Measurements from ENCODE around the gene PLA2G2A. TPM values are rescaled to one million over a fixed set of nuclear protein-coding genes. Genes with fewer than 3 reads are reported as not detected.

Gene PLA2G2A
- total RNA-seq, 1 donor from 2014 or later: not detected

DNA sequence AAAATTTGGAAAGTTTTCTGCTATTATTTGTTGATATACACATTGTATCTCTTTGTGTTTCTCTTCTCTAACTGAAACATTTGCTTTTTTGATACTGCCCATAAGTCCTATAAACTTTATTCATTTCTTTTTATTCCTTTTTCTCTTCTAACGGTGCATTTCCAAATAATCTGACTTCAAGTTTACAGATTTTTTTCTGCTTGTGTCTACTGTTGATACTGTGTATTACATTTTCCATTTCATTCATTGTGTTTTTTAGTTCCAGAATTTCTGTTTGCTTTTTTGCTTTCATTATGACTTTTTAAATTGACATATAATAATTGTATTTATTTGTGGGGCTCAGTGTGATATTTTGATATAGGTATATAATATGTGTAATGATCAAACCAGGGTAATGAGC lies 38.3 kb upstream of the PLA2G2A start:
- no peak overlapping the region for H3K27ac ChIP-seq (ENCODE audit: low read depth, low read length)
- H3K4me3 Mint-ChIP-seq (ENCODE audit: unreplicated experiment): no peak overlapping the region
- H3K36me3 ChIP-seq (ENCODE audit: insufficient read depth, low read length): no peaks in the 10 kb centered on the region
- H3K79me2 ChIP-seq (ENCODE audit: insufficient read depth, low read length): no peaks in the 10 kb centered on the region
- H3K4me2 ChIP-seq (ENCODE audit: low read length): no peak overlapping the region
- H3K4me1 ChIP-seq (ENCODE audit: insufficient read depth, low read length): no peaks in the 10 kb centered on the region
- peaks cover 6% of the 10 kb centered on the region for H3K9me3 ChIP-seq (ENCODE audit: insufficient read depth, low read depth, low read length)
- H3K9me3 Mint-ChIP-seq (ENCODE audit: unreplicated experiment): peaks cover 3% of the 10 kb centered on the region
- H3K4me3 ChIP-seq (ENCODE audit: insufficient read depth, low read depth, low read length): no peak overlapping the region
- H3K27ac Mint-ChIP-seq (ENCODE audit: unreplicated experiment): no peak overlapping the region
- H2AFZ ChIP-seq (ENCODE audit: low read depth, low read length): no peak overlapping the region
- DNase-seq (ENCODE audit: low read depth) (no peak), FAIRE-seq (no peak)
- no peak overlapping the region for H3K9ac ChIP-seq (ENCODE audit: low read length)
- H3K27me3 Mint-ChIP-seq (ENCODE audit: low read depth, unreplicated experiment): no peaks in the 10 kb centered on the region
- H3K27me3 ChIP-seq (ENCODE audit: insufficient read depth, low read length): peaks cover 2% of the 10 kb centered on the region
- no peaks in the 10 kb centered on the region for H3K4me1 Mint-ChIP-seq (ENCODE audit: low read depth, unreplicated experiment)
- no peaks in the 10 kb centered on the region for H4K20me1 ChIP-seq (ENCODE audit: insufficient read depth, low read length)
- H3K36me3 Mint-ChIP-seq (ENCODE audit: low read depth, unreplicated experiment): no peaks in the 10 kb centered on the region
- TF ChIP-seq, protein P1, sequence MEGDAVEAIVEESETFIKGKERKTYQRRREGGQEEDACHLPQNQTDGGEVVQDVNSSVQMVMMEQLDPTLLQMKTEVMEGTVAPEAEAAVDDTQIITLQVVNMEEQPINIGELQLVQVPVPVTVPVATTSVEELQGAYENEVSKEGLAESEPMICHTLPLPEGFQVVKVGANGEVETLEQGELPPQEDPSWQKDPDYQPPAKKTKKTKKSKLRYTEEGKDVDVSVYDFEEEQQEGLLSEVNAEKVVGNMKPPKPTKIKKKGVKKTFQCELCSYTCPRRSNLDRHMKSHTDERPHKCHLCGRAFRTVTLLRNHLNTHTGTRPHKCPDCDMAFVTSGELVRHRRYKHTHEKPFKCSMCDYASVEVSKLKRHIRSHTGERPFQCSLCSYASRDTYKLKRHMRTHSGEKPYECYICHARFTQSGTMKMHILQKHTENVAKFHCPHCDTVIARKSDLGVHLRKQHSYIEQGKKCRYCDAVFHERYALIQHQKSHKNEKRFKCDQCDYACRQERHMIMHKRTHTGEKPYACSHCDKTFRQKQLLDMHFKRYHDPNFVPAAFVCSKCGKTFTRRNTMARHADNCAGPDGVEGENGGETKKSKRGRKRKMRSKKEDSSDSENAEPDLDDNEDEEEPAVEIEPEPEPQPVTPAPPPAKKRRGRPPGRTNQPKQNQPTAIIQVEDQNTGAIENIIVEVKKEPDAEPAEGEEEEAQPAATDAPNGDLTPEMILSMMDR (IDR thresholded peaks at IDR 0.05; ENCODE audit: insufficient read depth, low read depth, low read length): no peak
- TF ChIP-seq EZH2 (IDR thresholded peaks at IDR 0.05; ENCODE audit: insufficient read depth, low read length): no peak

DNA sequence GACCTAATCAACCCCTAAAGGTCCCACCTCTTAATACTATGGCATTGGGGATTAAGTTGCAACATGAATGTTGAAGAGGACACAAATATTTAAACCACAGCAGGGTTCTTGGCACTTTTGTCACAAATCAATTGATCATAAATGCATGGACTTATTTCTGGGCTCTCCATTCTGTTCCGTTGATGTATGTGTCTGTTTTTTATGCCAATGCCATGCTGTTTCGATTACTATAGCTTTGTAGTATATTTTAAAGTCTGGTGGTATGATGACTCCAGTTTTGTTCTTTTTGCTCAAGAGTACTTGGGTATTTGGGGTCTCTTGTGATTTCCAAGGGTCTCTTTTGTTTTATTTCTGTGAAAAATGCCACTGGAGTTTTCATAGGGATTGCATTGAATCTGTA lies 34.7 kb upstream of the PLA2G2A start:
- Mint-ChIP-seq H3K27me3 (ENCODE audit: low read depth, unreplicated experiment) (peaks cover 5% of the 10 kb centered on the region), H3K36me3 (ENCODE audit: low read depth, unreplicated experiment) (no peaks in the 10 kb centered on the region), H3K9me3 (ENCODE audit: unreplicated experiment) (peaks cover 5% of the 10 kb centered on the region), H3K4me1 (ENCODE audit: low read depth, unreplicated experiment) (no peaks in the 10 kb centered on the region), H3K4me3 (ENCODE audit: unreplicated experiment) (no peak overlapping the region), H3K27ac (ENCODE audit: unreplicated experiment) (no peak overlapping the region)
- Histone ChIP-seq H3K27me3 (ENCODE audit: insufficient read depth, low read length) (peaks cover 4% of the 10 kb centered on the region), H3K9ac (ENCODE audit: low read length) (no peak overlapping the region), H3K36me3 (ENCODE audit: insufficient read depth, low read length) (no peaks in the 10 kb centered on the region), H3K79me2 (ENCODE audit: insufficient read depth, low read length) (no peaks in the 10 kb centered on the region), H3K4me2 (ENCODE audit: low read length) (no peak overlapping the region), H4K20me1 (ENCODE audit: insufficient read depth, low read length) (no peaks in the 10 kb centered on the region), H3K27ac (ENCODE audit: low read depth, low read length) (no peak overlapping the region), H3K9me3 (ENCODE audit: insufficient read depth, low read depth, low read length) (peaks cover 6% of the 10 kb centered on the region), H3K4me1 (ENCODE audit: insufficient read depth, low read length) (no peaks in the 10 kb centered on the region), H2AFZ (ENCODE audit: low read depth, low read length) (no peak overlapping the region), H3K4me3 (ENCODE audit: insufficient read depth, low read depth, low read length) (no peak overlapping the region)
- DNase-seq (ENCODE audit: low read depth) (no peak), FAIRE-seq (no peak)
- TF ChIP-seq EZH2 (IDR thresholded peaks at IDR 0.05; ENCODE audit: insufficient read depth, low read length): no peak
- TF ChIP-seq, protein P1 (IDR thresholded peaks at IDR 0.05; ENCODE audit: insufficient read depth, low read depth, low read length): no peak

DNA sequence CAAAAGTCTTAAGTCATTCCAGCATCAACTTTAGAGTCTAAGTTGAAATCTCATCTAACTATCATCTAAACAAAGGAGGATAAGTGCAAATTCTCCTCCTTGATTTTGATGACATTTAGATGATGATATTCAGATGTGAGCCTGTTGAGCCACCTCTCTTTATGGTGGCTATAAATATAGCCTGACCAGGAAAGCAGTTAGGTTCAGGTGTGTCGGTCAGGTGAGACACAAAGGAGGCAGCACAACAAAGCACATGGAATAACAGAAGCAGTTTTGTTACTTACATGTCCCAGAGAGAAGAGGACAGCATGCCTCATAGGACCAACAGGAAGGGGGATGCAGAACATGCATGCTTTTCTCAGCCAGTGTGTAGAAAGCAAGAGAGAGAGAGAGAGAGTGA lies 30.6 kb upstream of the PLA2G2A start:
- H3K79me2 ChIP-seq (ENCODE audit: insufficient read depth, low read length): no peaks in the 10 kb centered on the region
- no peak for DNase-seq (ENCODE audit: low read depth)
- TF ChIP-seq, protein P1 (IDR thresholded peaks at IDR 0.05; ENCODE audit: insufficient read depth, low read depth, low read length): no peak
- TF ChIP-seq EZH2 (IDR thresholded peaks at IDR 0.05; ENCODE audit: insufficient read depth, low read length): no peak
- no peak overlapping the region for H3K27ac Mint-ChIP-seq (ENCODE audit: unreplicated experiment)
- H3K4me2 ChIP-seq (ENCODE audit: low read length): no peak overlapping the region
- FAIRE-seq: no peak
- H3K36me3 ChIP-seq (ENCODE audit: insufficient read depth, low read length): no peaks in the 10 kb centered on the region
- H3K9me3 Mint-ChIP-seq (ENCODE audit: unreplicated experiment): peaks cover 4% of the 10 kb centered on the region
- H2AFZ ChIP-seq (ENCODE audit: low read depth, low read length): no peak overlapping the region
- peaks cover 12% of the 10 kb centered on the region for H3K27me3 Mint-ChIP-seq (ENCODE audit: low read depth, unreplicated experiment)
- H3K4me3 Mint-ChIP-seq (ENCODE audit: unreplicated experiment): no peak overlapping the region
- no peak overlapping the region for H3K4me3 ChIP-seq (ENCODE audit: insufficient read depth, low read depth, low read length)
- peaks cover 7% of the 10 kb centered on the region for H3K27me3 ChIP-seq (ENCODE audit: insufficient read depth, low read length)
- no peaks in the 10 kb centered on the region for H4K20me1 ChIP-seq (ENCODE audit: insufficient read depth, low read length)
- H3K36me3 Mint-ChIP-seq (ENCODE audit: low read depth, unreplicated experiment): no peaks in the 10 kb centered on the region
- no peaks in the 10 kb centered on the region for H3K4me1 Mint-ChIP-seq (ENCODE audit: low read depth, unreplicated experiment)
- H3K27ac ChIP-seq (ENCODE audit: low read depth, low read length): no peak overlapping the region
- peaks cover 6% of the 10 kb centered on the region for H3K9me3 ChIP-seq (ENCODE audit: insufficient read depth, low read depth, low read length)
- no peaks in the 10 kb centered on the region for H3K4me1 ChIP-seq (ENCODE audit: insufficient read depth, low read length)
- H3K9ac ChIP-seq (ENCODE audit: low read length): no peak overlapping the region

Measured in astrocyte (in vitro differentiated cells and primary cell).